ENCODE measurements around the gene HACD3.
"Not testable (repeated sequence)": the region's sequence is repeated elsewhere in the genome, so short reads cannot be mapped to it uniquely, and the experiment has no call there.

Gene HACD3

GRCh38 chr15:65541231-65541820, 11.1 kb downstream of the HACD3 start:
- no peak for DNase-seq (ENCODE audit: low read depth)
- no peak overlapping the region for H3K4me3 ChIP-seq (ENCODE audit: low read depth, low read length)
- no peak for TF ChIP-seq CTCF (IDR thresholded peaks at IDR 0.05; ENCODE audit: control insufficient read depth, extremely low read depth, insufficient read depth)

- H3K4me3 ChIP-seq (ENCODE audit: low read depth, low read length): no peak overlapping the region
- TF ChIP-seq CTCF (IDR thresholded peaks at IDR 0.05; ENCODE audit: control insufficient read depth, extremely low read depth, insufficient read depth): no peak
- DNase-seq (ENCODE audit: low read depth): no peak
Observed at GRCh38 chr15:65547841-65548240, 17.6 kb downstream of the HACD3 start.

- DNase-seq (ENCODE audit: low read depth); H3K4me3 ChIP-seq (ENCODE audit: low read depth, low read length): not testable (repeated sequence)
Observed at GRCh38 chr15:65549288-65549687, 19.0 kb downstream of the HACD3 start.

GRCh38 chr15:65550681-65551098, 20.4 kb downstream of the HACD3 start:
- no peak for DNase-seq (ENCODE audit: low read depth)
- no peak overlapping the region for H3K4me3 ChIP-seq (ENCODE audit: low read depth, low read length)
- no peak for TF ChIP-seq CTCF (IDR thresholded peaks at IDR 0.05; ENCODE audit: control insufficient read depth, extremely low read depth, insufficient read depth)

- DNase-seq (ENCODE audit: low read depth): no peak
- H3K4me3 ChIP-seq (ENCODE audit: low read depth, low read length): no peak overlapping the region
- TF ChIP-seq CTCF (IDR thresholded peaks at IDR 0.05; ENCODE audit: control insufficient read depth, extremely low read depth, insufficient read depth): no peak
Observed at GRCh38 chr15:65551183-65551582, 20.9 kb downstream of the HACD3 start.

- DNase-seq (ENCODE audit: low read depth); H3K4me3 ChIP-seq (ENCODE audit: low read depth, low read length): not testable (repeated sequence)
Observed at GRCh38 chr15:65552851-65553250, 22.6 kb downstream of the HACD3 start.

GRCh38 chr15:65553691-65554090, 23.4 kb downstream of the HACD3 start:
- DNase-seq (ENCODE audit: low read depth): no peak
- no peak for TF ChIP-seq CTCF (IDR thresholded peaks at IDR 0.05; ENCODE audit: control insufficient read depth, extremely low read depth, insufficient read depth)
- no peak overlapping the region for H3K4me3 ChIP-seq (ENCODE audit: low read depth, low read length)

- DNase-seq (ENCODE audit: low read depth): peak; percentile 74
- 0 out of 2 replicates have a peak overlapping the region, but pooled peaks have one; percentile 16 for H3K4me3 ChIP-seq (ENCODE audit: low read depth, low read length)
- TF ChIP-seq CTCF (IDR thresholded peaks at IDR 0.05; ENCODE audit: control insufficient read depth, extremely low read depth, insufficient read depth): no peak
Observed at GRCh38 chr15:65556622-65557021, 26.4 kb downstream of the HACD3 start.
